Measurements from ENCODE around the gene TP53I11.

The TP53I11 gene

DNA sequence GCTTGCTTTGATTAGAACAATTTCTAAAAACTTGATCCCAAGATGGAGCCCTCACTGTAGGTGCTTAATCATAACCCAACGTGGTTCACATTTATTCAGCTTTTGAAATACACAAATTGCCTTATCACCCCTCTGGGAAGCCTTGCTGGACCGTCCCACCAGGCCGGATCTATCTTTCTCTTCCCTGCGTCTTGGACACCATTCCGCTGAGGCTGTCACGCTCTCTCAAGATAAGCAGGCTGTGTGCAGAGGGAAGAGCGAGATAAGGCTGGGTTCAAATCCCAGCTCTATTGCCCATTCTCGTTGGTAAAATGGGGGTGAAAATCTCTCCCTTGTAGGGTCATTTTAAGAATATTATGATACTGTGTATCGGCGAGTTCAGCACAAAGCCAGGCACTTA is 20.5 kb upstream of the TP53I11 start:
- no peak overlapping the region for H3K4me3 ChIP-seq (ENCODE audit: low read depth, low read length)
- TF ChIP-seq, protein P1, sequence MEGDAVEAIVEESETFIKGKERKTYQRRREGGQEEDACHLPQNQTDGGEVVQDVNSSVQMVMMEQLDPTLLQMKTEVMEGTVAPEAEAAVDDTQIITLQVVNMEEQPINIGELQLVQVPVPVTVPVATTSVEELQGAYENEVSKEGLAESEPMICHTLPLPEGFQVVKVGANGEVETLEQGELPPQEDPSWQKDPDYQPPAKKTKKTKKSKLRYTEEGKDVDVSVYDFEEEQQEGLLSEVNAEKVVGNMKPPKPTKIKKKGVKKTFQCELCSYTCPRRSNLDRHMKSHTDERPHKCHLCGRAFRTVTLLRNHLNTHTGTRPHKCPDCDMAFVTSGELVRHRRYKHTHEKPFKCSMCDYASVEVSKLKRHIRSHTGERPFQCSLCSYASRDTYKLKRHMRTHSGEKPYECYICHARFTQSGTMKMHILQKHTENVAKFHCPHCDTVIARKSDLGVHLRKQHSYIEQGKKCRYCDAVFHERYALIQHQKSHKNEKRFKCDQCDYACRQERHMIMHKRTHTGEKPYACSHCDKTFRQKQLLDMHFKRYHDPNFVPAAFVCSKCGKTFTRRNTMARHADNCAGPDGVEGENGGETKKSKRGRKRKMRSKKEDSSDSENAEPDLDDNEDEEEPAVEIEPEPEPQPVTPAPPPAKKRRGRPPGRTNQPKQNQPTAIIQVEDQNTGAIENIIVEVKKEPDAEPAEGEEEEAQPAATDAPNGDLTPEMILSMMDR (IDR thresholded peaks at IDR 0.05; ENCODE audit: low read depth, low read length), result no peak

DNA sequence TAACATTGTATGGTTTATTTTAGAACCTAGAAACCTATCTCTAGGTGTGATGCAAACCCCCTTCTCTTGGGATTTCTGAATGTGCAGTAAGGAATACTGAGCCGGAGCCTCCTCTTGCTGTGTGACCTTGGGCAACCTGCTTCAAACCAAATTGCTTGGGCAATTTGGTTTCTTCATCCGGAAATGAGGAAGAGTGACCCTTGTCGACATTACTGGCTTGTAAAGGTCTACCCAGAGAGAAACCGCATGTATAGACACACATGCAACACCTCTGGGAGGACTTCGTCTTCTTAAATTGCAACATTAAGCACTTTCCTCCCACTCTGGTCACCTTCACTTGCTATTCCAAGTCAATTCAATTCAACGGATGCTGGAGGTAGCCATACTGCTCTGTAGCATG is 19.6 kb upstream of the TP53I11 start:
- H3K4me3 ChIP-seq (ENCODE audit: low read depth, low read length), result no peak overlapping the region
- TF ChIP-seq, protein P1 (IDR thresholded peaks at IDR 0.05; ENCODE audit: low read depth, low read length), result no peak

DNA sequence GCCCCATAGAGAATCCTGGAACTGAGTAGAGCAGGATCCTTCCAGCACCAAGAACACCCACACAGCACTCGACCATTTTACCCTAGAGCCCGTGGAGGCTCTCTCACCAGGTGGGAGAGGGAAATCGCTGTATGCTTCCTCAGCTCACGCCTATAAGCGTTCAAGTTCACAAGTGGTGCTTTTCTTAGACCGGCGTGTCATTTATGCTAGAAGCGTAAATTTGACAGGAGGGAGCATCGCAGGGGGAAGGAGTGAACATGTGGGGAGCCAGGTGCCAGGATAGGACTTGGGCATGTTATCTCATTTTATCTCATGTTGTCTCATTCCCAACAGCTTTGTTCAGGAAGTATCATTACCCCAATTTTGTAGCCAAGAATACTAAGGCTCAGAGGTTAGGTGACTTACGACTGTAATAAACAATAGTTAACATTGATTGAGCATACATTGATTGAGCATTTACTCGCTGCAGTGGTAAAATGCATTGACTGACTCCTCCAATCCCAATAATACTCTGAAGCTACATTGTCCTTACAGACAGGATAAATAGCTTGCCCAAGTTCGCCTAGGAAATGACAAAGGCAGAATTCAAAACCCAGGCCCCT is 19.1 kb upstream of the TP53I11 start:
- H3K4me3 ChIP-seq (ENCODE audit: low read depth, low read length), result no peak overlapping the region
- TF ChIP-seq, protein P1 (IDR thresholded peaks at IDR 0.05; ENCODE audit: low read depth, low read length), result no peak

DNA sequence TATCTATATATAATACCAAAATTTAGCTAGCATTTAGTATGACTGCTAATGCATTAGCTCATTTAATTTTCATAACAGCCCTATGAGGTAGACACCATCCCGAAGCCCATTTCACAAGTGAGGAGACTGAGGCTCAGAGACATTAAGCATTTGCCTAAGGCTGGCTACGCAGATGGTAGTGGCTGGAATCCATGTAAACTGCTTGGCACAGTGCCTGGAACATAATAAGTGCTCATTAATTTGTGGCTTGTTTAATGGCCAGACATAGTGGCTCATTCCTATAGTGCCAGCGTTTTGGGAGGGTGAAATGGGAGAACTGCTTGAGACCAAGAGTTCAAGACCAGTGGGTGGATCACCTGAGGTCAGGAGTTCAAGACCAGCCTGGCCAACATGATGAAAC is 17.8 kb upstream of the TP53I11 start:
- TF ChIP-seq, protein P1 (IDR thresholded peaks at IDR 0.05; ENCODE audit: low read depth, low read length), result no peak
- H3K4me3 ChIP-seq (ENCODE audit: low read depth, low read length), result no peak overlapping the region

DNA sequence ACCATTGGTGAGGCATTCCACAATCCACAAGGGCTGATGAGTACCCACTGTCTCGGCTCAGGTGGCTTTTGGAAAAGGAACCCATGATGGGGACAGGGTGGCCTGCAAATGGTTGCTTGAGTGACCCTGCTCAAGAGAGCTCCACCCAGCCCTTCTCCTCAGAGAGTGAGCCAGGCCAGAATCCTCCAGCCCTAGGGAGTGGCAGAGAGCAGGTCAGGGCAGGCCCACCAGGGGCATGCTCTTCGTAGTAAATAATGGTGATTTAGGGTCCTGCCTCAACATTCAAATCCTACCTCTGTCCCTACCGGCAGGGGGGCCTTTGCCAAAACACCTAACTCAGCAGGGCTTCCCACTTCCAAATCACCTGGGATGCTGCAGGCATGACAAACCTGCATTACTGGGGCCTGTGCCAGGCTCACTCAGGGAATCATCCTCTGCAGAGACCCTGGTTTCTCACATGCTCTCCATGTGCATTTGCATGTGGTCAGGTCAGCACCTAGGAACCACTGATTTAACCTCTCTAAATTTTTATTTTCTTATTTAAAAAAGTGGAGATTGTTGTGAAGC is 17.3 kb upstream of the TP53I11 start:
- no peak overlapping the region for H3K4me3 ChIP-seq (ENCODE audit: low read depth, low read length)
- TF ChIP-seq, protein P1 (IDR thresholded peaks at IDR 0.05; ENCODE audit: low read depth, low read length), result no peak

DNA sequence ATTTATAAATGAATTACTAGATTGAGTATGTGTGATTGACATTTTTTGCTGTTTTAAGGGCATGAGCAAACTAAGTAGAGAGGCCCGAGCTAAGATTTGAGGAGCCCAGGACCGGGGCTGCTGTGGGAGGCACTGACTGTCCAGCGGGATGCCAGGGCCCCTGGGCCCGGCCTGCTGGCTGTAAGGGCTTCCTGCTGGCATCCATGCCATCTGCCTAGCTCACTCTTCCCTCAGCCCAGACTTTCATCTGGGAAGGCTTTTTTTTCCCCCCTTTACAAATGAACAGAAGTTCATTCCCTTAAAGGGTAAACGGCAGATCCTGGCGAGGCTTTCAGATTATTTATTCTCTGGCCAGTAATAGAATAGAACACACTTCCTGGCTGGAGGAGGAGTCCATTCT is 16.0 kb upstream of the TP53I11 start:
- no peak overlapping the region for H3K4me3 ChIP-seq (ENCODE audit: low read depth, low read length)
- TF ChIP-seq, protein P1 (IDR thresholded peaks at IDR 0.05; ENCODE audit: low read depth, low read length), result no peak

DNA sequence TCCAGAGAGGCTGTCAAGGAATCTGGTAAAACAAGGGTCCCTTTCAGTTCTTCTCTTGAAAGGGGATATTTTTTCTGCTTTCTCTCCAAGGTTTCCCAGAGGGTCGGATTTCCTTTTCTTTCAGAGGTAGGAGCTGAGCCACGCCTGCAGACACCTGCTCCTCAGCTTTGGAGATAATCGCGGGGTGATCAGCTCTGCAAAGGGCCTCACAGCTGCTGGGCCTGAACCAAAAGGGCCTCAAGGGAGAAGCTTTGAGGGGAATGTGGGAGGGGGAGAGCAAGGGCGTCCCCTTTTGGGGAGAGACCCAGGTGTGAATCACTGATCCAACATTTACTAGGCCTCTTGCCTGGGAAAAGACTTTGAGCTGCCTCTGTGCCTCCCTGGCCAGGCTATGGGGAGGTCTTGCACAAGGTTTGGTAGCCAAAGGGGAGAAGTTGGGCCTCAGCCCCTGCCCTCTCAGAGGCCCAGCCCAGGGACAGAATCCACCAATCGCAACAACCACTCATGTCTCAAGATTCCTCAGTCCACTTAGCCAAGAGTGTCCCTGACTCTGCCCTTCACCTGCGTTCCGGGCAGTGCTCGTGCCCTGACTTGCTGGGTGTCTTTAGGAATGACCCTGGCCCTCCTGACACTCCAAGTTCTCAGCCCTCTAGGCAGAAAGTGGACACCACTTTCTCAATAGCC is 14.0 kb upstream of the TP53I11 start:
- TF ChIP-seq, protein P1 (IDR thresholded peaks at IDR 0.05; ENCODE audit: low read depth, low read length), result no peak
- H3K4me3 ChIP-seq (ENCODE audit: low read depth, low read length), result no peak overlapping the region

All from WI38 (cell line).